GM23248 (cell line): ENCODE data around the gene TEKTIP1.

Source experiments
- EZH2 ChIP-seq: fragments of 200-600 bp; sonication (generic); IDR thresholded peaks from 2 replicates; pipeline ENCODE4 v1.6.1; 2018; ENCODE audit warnings: antibody characterized with exemption, mild to moderate bottlenecking; ENCODE audit not compliant: insufficient read depth, poor library complexity, severe bottlenecking
- EZH2phosphoT487 ChIP-seq: fragments of 200-600 bp; sonication (generic); IDR thresholded peaks from 2 replicates; pipeline ENCODE4 v1.6.1; 2018; ENCODE audit warnings: antibody characterized with exemption, moderate library complexity, mild to moderate bottlenecking, low read depth; ENCODE audit not compliant: insufficient read depth

GRCh38 chr19:3518255-3518654, 20.7 kb upstream of the TEKTIP1 start:
- no peak for TF ChIP-seq EZH2
- no peak for TF ChIP-seq EZH2phosphoT487
